Lung (tissue), 12 donors: ENCODE data around the gene DIPK1B. TPM values are rescaled to one million over a fixed set of nuclear protein-coding genes. Genes with fewer than 3 reads are reported as not detected.
A peak's percentile ranks its signal among the peaks of the same experiment; 100 is the strongest.

Experiments used
- ATAC-seq: fragments of 200-7000 bp; cut with Tn5 transposase; one replicate; pipeline ENCODE4 v1.9.1; 2020; ENCODE audit warnings: moderate number of reproducible peaks; ENCODE audit not compliant: insufficient read depth, low FRiP score
- DNase-seq, 3 donors: peaks; one replicate each; pipeline ENCODE4 v3.0.0-alpha.2; 2013 to 2017
- H3K27ac ChIP-seq, 2 donors: one replicate each; pipeline ENCODE4 v1.5.1; 2013; ENCODE audit warnings: mild to moderate bottlenecking in 2 of 2, moderate library complexity in 2 of 2, control low read depth in 1 of 2, inconsistent platforms in 1 of 2, low read depth in 1 of 2, low read length in 1 of 2
- H3K27me3 ChIP-seq, 3 donors: one replicate each; pipeline ENCODE4 v1.5.1; 2013; ENCODE audit warnings: low read length in 2 of 3; ENCODE audit not compliant: control insufficient read depth in 3 of 3, insufficient read depth in 3 of 3
- H3K36me3 ChIP-seq, 4 donors: one replicate each; pipeline ENCODE4 v1.5.1; 2013; ENCODE audit warnings: low read length in 4 of 4, mild to moderate bottlenecking in 1 of 4, moderate library complexity in 1 of 4; ENCODE audit not compliant: control insufficient read depth in 4 of 4, insufficient read depth in 4 of 4
- H3K4me1 ChIP-seq, 5 donors: one replicate each; pipeline ENCODE4 v1.5.1; 2013; ENCODE audit warnings: low read length in 5 of 5, mild to moderate bottlenecking in 2 of 5, moderate library complexity in 1 of 5; ENCODE audit not compliant: control insufficient read depth in 5 of 5, insufficient read depth in 5 of 5
- H3K4me3 ChIP-seq: one replicate; pipeline ENCODE4 v1.5.1; 2013; ENCODE audit warnings: mild to moderate bottlenecking, control low read depth, moderate library complexity
- H3K9ac ChIP-seq, 2 donors: one replicate each; pipeline ENCODE4 v1.5.1; 2013; ENCODE audit warnings: low read length in 2 of 2, control low read depth in 1 of 2; ENCODE audit not compliant: insufficient read depth in 1 of 2
- H3K9me3 ChIP-seq, 4 donors: one replicate each; pipeline ENCODE4 v1.5.1; 2013; ENCODE audit warnings: low read length in 3 of 4, mild to moderate bottlenecking in 1 of 4, moderate library complexity in 1 of 4; ENCODE audit not compliant: control insufficient read depth in 4 of 4, insufficient read depth in 3 of 4
- WGBS, 2 donors: extraction: QIAGEN DNeasy Blood & Tissue Kit; methylation state at CpG; one replicate each; pipeline ENCODE4 v1.1.7; 2013; 5-methylcytosine and 5-hydroxymethylcytosine counted together
- polyA plus RNA-seq, 2 donors: library from polyadenylated mRNA; stranded (reverse); fragments of 200-250 nt; gene quantifications; one replicate each; pipeline ENCODE4 v1.2.1, GENCODE V29; 2013
- total RNA-seq, 2 donors: library from RNA; depleted of rRNA in 1 of 2; stranded (reverse); fragments of >200 nt in 1 of 2; gene quantifications; one replicate each; pipeline ENCODE4 v1.2.1, GENCODE V29; 2014 to 2021
- TF ChIP-seq, protein P1 (sequence below): IDR thresholded peaks from 2 replicates; pipeline ENCODE4 v1.5.1; 2012; ENCODE audit warnings: mild to moderate bottlenecking; ENCODE audit errors: control extremely low read depth, extremely low read depth
- donor health status: control.
- donor health status: control.
- donor health status: Bipolar disorder and iron deficiency.
- donor health status: healthy.
- donor health status: DM: yes; HTN: yes; CAD: no.

The DIPK1B gene
- total and polyA plus RNA-seq, 4 donors = 12.5 to 26.7 (median 13.9) TPM

DNA sequence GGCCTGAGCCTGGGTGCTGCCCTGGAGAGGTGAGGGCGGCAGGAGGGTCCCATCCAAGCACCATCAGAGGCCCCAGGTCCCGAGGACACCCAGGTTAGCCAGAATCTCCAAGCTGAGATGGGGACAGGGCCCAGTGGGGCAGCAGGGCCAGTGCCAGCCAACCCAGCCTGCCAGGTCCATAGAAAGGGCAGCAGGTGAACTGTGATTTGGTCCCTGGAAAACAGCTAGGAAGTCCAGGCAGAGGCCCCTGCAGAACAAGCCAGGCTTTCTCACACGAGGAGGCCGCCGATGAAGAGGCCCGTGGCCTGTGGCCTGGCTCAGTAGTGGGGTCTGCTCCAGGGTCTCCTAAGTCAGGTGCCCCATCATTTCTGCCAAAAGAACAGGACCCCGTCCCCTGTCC is 27.2 kb upstream of the DIPK1B start:
- no peak for DNase-seq

DNA sequence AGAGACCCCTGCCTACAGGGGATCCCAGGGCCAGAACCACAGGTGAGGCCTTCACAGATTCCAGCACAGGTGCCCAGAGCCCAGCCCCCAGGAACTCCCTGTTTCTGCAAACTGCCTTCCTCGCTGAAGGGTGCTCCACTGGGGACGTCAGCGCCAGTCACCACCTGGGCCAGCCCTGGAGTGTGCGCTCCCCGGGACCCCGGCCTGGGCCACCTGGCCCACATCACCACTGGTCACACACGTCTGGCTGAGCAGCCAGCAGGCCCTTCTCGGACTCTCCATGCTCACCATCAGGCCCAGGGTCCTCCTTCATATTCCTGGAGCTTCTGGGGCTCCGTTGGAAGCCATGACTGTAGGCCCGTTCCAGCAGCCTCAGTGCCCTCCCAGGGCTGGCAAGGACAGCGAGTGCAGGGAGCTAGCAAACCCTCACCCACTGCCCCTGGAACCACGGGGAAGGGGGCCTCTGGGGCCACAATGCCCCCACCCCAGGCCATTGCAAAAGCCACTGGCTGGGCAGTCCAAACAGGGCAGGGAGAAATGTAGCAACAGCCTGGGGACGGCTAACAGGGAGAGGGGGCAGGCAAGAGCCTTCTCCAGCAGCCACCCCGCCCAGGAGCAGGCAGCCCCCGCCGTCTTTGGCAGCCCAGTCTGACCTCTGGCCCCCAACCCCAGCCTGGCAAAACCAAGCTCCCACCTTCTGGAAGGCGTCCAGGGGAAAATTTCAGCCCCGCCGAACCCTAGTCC is 26.4 kb upstream of the DIPK1B start:
- TF ChIP-seq, protein P1, sequence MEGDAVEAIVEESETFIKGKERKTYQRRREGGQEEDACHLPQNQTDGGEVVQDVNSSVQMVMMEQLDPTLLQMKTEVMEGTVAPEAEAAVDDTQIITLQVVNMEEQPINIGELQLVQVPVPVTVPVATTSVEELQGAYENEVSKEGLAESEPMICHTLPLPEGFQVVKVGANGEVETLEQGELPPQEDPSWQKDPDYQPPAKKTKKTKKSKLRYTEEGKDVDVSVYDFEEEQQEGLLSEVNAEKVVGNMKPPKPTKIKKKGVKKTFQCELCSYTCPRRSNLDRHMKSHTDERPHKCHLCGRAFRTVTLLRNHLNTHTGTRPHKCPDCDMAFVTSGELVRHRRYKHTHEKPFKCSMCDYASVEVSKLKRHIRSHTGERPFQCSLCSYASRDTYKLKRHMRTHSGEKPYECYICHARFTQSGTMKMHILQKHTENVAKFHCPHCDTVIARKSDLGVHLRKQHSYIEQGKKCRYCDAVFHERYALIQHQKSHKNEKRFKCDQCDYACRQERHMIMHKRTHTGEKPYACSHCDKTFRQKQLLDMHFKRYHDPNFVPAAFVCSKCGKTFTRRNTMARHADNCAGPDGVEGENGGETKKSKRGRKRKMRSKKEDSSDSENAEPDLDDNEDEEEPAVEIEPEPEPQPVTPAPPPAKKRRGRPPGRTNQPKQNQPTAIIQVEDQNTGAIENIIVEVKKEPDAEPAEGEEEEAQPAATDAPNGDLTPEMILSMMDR = no peak
- H3K9ac ChIP-seq = peak overlapping the region; percentile 25 to 38
- H3K4me3 ChIP-seq = peak overlapping the region; percentile 80
- H3K27me3 ChIP-seq = no peaks in the 10 kb centered on the region
- peaks cover 3 to 32% (median 23%) of the 10 kb centered on the region in 5 donors for H3K4me1 ChIP-seq
- DNase-seq (peak in 1 of 3 donors; percentile 27), ATAC-seq (no peak)
- H3K36me3 ChIP-seq = peaks cover 0 to 2% (median 0%) of the 10 kb centered on the region in 4 donors
- 25 to 28% methylated on average over 19 of the region's 19 CpGs for WGBS, 2 donors
- no peaks in the 10 kb centered on the region for H3K9me3 ChIP-seq
- H3K27ac ChIP-seq = peak overlapping the region; percentile 92 to 97

More for the DNA sequence above, 27.2 kb upstream of the DIPK1B start:
- peak overlapping the region in 1 of 2 donors; percentile 20 for H3K27ac ChIP-seq
- H3K27me3 ChIP-seq = no peaks in the 10 kb centered on the region
- no peak overlapping the region for H3K4me3 ChIP-seq
- ATAC-seq = no peak
- TF ChIP-seq, protein P1 = no peak
- WGBS, 2 donors = 78 to 89% methylated on average over 7 of the region's 7 CpGs
- H3K9ac ChIP-seq = no peak overlapping the region
- H3K4me1 ChIP-seq = peaks cover 3 to 32% (median 23%) of the 10 kb centered on the region in 5 donors
- H3K9me3 ChIP-seq = no peaks in the 10 kb centered on the region
- H3K36me3 ChIP-seq = peaks cover 0 to 2% (median 0%) of the 10 kb centered on the region in 4 donors

DNA sequence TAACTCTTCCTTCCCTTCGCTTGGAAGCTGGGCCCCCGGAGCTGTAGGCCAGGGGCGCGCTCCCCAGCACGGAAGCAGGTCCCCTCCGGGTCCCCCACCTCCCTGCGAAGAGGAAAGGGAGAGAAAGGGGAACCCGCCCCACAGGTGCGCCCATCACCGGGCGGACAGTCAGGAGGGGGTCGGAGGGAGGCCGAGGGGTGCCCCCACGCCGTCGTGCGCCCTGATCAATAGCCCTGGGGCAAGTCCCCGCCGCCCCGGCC is 25.9 kb upstream of the DIPK1B start:
- Histone ChIP-seq H3K9me3 (no peaks in the 10 kb centered on the region), H3K27ac (peak overlapping the region; percentile 92 to 97), H3K4me1 (peaks cover 3 to 32% (median 23%) of the 10 kb centered on the region in 5 donors), H3K27me3 (no peaks in the 10 kb centered on the region), H3K36me3 (peaks cover 0 to 2% (median 0%) of the 10 kb centered on the region in 4 donors), H3K4me3 (peak overlapping the region; percentile 80), H3K9ac (peak overlapping the region in 1 of 2 donors; percentile 25)
- no peak for DNase-seq
- WGBS, 2 donors = 1 to 2% methylated on average over 19 to 20 of the region's 20 CpGs
- TF ChIP-seq, protein P1 = no peak
- ATAC-seq = no peak
